ENCODE measurements around the gene SHROOM3.

DNA sequence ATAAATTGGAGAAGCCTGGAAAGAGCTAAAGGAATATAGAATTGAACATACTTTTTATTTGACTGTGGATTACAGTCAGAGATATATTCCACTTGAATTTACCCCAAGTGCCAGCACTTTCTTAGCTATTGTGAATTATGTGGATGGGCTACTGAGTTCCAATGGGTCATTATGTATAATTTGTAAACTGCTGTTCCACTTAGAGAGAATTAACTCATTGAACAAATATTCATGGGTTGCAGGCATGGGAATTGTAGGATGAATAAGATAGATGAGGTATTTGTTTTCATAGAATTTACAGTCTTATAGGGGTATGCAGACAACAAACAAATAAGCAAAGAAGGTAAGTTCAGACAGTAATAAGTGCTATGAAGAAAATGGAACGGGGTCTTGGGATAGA, 195.7 kb downstream of the SHROOM3 start:
- TF ChIP-seq, protein P1, sequence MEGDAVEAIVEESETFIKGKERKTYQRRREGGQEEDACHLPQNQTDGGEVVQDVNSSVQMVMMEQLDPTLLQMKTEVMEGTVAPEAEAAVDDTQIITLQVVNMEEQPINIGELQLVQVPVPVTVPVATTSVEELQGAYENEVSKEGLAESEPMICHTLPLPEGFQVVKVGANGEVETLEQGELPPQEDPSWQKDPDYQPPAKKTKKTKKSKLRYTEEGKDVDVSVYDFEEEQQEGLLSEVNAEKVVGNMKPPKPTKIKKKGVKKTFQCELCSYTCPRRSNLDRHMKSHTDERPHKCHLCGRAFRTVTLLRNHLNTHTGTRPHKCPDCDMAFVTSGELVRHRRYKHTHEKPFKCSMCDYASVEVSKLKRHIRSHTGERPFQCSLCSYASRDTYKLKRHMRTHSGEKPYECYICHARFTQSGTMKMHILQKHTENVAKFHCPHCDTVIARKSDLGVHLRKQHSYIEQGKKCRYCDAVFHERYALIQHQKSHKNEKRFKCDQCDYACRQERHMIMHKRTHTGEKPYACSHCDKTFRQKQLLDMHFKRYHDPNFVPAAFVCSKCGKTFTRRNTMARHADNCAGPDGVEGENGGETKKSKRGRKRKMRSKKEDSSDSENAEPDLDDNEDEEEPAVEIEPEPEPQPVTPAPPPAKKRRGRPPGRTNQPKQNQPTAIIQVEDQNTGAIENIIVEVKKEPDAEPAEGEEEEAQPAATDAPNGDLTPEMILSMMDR (conservative IDR thresholded peaks at IDR 0.05; ENCODE audit: low read depth in 2 of 2) = no peak
- TF ChIP-seq NANOG (IDR thresholded peaks at IDR 0.05; ENCODE audit: borderline replicate concordance) (no peak), ZNF114 (CRISPR knock-in tag; IDR thresholded peaks at IDR 0.05) (no peak)
- TF ChIP-seq, protein P2, sequence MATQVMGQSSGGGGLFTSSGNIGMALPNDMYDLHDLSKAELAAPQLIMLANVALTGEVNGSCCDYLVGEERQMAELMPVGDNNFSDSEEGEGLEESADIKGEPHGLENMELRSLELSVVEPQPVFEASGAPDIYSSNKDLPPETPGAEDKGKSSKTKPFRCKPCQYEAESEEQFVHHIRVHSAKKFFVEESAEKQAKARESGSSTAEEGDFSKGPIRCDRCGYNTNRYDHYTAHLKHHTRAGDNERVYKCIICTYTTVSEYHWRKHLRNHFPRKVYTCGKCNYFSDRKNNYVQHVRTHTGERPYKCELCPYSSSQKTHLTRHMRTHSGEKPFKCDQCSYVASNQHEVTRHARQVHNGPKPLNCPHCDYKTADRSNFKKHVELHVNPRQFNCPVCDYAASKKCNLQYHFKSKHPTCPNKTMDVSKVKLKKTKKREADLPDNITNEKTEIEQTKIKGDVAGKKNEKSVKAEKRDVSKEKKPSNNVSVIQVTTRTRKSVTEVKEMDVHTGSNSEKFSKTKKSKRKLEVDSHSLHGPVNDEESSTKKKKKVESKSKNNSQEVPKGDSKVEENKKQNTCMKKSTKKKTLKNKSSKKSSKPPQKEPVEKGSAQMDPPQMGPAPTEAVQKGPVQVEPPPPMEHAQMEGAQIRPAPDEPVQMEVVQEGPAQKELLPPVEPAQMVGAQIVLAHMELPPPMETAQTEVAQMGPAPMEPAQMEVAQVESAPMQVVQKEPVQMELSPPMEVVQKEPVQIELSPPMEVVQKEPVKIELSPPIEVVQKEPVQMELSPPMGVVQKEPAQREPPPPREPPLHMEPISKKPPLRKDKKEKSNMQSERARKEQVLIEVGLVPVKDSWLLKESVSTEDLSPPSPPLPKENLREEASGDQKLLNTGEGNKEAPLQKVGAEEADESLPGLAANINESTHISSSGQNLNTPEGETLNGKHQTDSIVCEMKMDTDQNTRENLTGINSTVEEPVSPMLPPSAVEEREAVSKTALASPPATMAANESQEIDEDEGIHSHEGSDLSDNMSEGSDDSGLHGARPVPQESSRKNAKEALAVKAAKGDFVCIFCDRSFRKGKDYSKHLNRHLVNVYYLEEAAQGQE (IDR thresholded peaks at IDR 0.05; ENCODE audit: unreplicated experiment) = no peak

Measured in GM23338 (cell line).